ENCODE measurements around the gene TNFSF12. TPM values are rescaled to one million over a fixed set of nuclear protein-coding genes. Genes with fewer than 3 reads are reported as not detected.
A peak's percentile ranks its signal among the peaks of the same experiment; 100 is the strongest.
"Not testable (repeated sequence)": the region's sequence is repeated elsewhere in the genome, so short reads cannot be mapped to it uniquely, and the experiment has no call there.

TNFSF12 gene
- total and polyA plus RNA-seq, 2 donors from 2014 or later = 48.0 to 61.8 TPM

GRCh38 chr17:7592422-7593021, 43.7 kb downstream of the TNFSF12 start:
- Histone ChIP-seq H3K27ac (ENCODE audit: low read depth in 2 of 2, low read length in 2 of 2) (no peak overlapping the region), H3K27me3 (ENCODE audit: control insufficient read depth, insufficient read depth, low read length) (no peaks in the 10 kb centered on the region), H3K4me1 (ENCODE audit: control insufficient read depth in 2 of 3, insufficient read depth in 2 of 3, low read depth in 1 of 3, low read length in 3 of 3) (peaks cover 0 to 7% (median 7%) of the 10 kb centered on the region in 3 donors), H3K4me3 (ENCODE audit: low read length in 3 of 3) (no peak overlapping the region), H3K9ac (ENCODE audit: low read length in 3 of 3) (no peak overlapping the region), H3K9me3 (ENCODE audit: control insufficient read depth in 2 of 3, insufficient read depth in 1 of 3, low read length in 3 of 3) (no peaks in the 10 kb centered on the region), H3K36me3 (ENCODE audit: control insufficient read depth in 2 of 3, insufficient read depth in 3 of 3, low read length in 3 of 3) (peaks cover 17 to 61% (median 42%) of the 10 kb centered on the region in 3 donors)
- DNase-seq (peak in 1 of 5 donors; percentile 55), FAIRE-seq (no peak)
- intact Hi-C loops (cut with DNase I) = no loop called here
- TF ChIP-seq CTCF (IDR thresholded peaks at IDR 0.05; ENCODE audit: borderline replicate concordance, extremely low read depth, insufficient read depth) = no peak

- Histone ChIP-seq H3K9me3 (ENCODE audit: control insufficient read depth in 2 of 3, insufficient read depth in 1 of 3, low read length in 3 of 3) (no peaks in the 10 kb centered on the region), H3K9ac (ENCODE audit: low read length in 3 of 3) (no peak overlapping the region), H3K27ac (ENCODE audit: low read depth in 2 of 2, low read length in 2 of 2) (no peak overlapping the region), H3K36me3 (ENCODE audit: control insufficient read depth in 2 of 3, insufficient read depth in 3 of 3, low read length in 3 of 3) (peaks cover 17 to 57% (median 42%) of the 10 kb centered on the region in 3 donors), H3K4me1 (ENCODE audit: control insufficient read depth in 2 of 3, insufficient read depth in 2 of 3, low read depth in 1 of 3, low read length in 3 of 3) (peaks cover 0 to 7% (median 7%) of the 10 kb centered on the region in 3 donors), H3K4me3 (ENCODE audit: low read length in 3 of 3) (no peak overlapping the region), H3K27me3 (ENCODE audit: control insufficient read depth, insufficient read depth, low read length) (no peaks in the 10 kb centered on the region)
- DNase-seq = peak in 1 of 5 donors; percentile 60
- no peak for TF ChIP-seq CTCF (IDR thresholded peaks at IDR 0.05; ENCODE audit: borderline replicate concordance, extremely low read depth, insufficient read depth)
- intact Hi-C loops (cut with DNase I) = no loop called here
- FAIRE-seq = no peak
Observed at GRCh38 chr17:7593296-7593695, 44.4 kb downstream of the TNFSF12 start.

GRCh38 chr17:7597561-7597960, 48.7 kb downstream of the TNFSF12 start:
- H3K9me3 ChIP-seq (ENCODE audit: control insufficient read depth in 2 of 3, insufficient read depth in 1 of 3, low read length in 3 of 3); H3K27me3 ChIP-seq (ENCODE audit: control insufficient read depth, insufficient read depth, low read length); H3K27ac ChIP-seq (ENCODE audit: low read depth in 2 of 2, low read length in 2 of 2); H3K4me1 ChIP-seq (ENCODE audit: control insufficient read depth in 2 of 3, insufficient read depth in 2 of 3, low read depth in 1 of 3, low read length in 3 of 3); intact Hi-C loops (cut with DNase I); H3K9ac ChIP-seq (ENCODE audit: low read length in 3 of 3); H3K4me3 ChIP-seq (ENCODE audit: low read length in 3 of 3); FAIRE-seq: not testable (repeated sequence)
- H3K36me3 ChIP-seq (ENCODE audit: control insufficient read depth in 2 of 3, insufficient read depth in 3 of 3, low read length in 3 of 3) = peaks cover 21 to 69% (median 41%) of the 10 kb centered on the region in 3 donors
- peak in 1 of 5 donors; percentile 2 for DNase-seq

- H3K4me1 ChIP-seq (ENCODE audit: control insufficient read depth in 2 of 3, insufficient read depth in 2 of 3, low read depth in 1 of 3, low read length in 3 of 3) = peaks cover 0 to under 1% (median 0%) of the 10 kb centered on the region in 3 donors
- H3K4me3 ChIP-seq (ENCODE audit: low read length in 3 of 3) = no peak overlapping the region
- no peak for TF ChIP-seq CTCF (IDR thresholded peaks at IDR 0.05; ENCODE audit: borderline replicate concordance, extremely low read depth, insufficient read depth)
- H3K27ac ChIP-seq (ENCODE audit: low read depth in 2 of 2, low read length in 2 of 2) = no peak overlapping the region
- H3K36me3 ChIP-seq (ENCODE audit: control insufficient read depth in 2 of 3, insufficient read depth in 3 of 3, low read length in 3 of 3) = peaks cover 6 to 29% (median 23%) of the 10 kb centered on the region in 3 donors
- no peak overlapping the region for H3K9ac ChIP-seq (ENCODE audit: low read length in 3 of 3)
- no peak for DNase-seq
- intact Hi-C loops (cut with DNase I) = no loop called here
- no peaks in the 10 kb centered on the region for H3K9me3 ChIP-seq (ENCODE audit: control insufficient read depth in 2 of 3, insufficient read depth in 1 of 3, low read length in 3 of 3)
- no peaks in the 10 kb centered on the region for H3K27me3 ChIP-seq (ENCODE audit: control insufficient read depth, insufficient read depth, low read length)
- FAIRE-seq = no peak
Observed at GRCh38 chr17:7606280-7606679, 57.4 kb downstream of the TNFSF12 start.

Other genes with a start within 250 kb of the TNFSF12 start
Only the 30 nearest of the 32 such genes appear.
- gene NEURL4, start 219.7 kb upstream of the TNFSF12 start, total RNA-seq = 44.7 TPM
- 21.2 TPM for gene NEURL4, start 219.7 kb upstream of the TNFSF12 start, polyA plus RNA-seq (ENCODE audit: insufficient read depth, low read depth, low replicate concordance)
- 26.0 TPM for gene ACAP1, start 212.5 kb upstream of the TNFSF12 start, total RNA-seq
- gene ACAP1, start 212.5 kb upstream of the TNFSF12 start, polyA plus RNA-seq (ENCODE audit: insufficient read depth, low read depth, low replicate concordance) = 9.9 TPM
- gene KCTD11, start 196.9 kb upstream of the TNFSF12 start, total RNA-seq = 14.4 TPM
- 7.2 TPM for gene KCTD11, start 196.9 kb upstream of the TNFSF12 start, polyA plus RNA-seq (ENCODE audit: insufficient read depth, low read depth, low replicate concordance)
- not detected for gene TMEM95, start 193.9 kb upstream of the TNFSF12 start, total RNA-seq
- gene TMEM95, start 193.9 kb upstream of the TNFSF12 start, polyA plus RNA-seq (ENCODE audit: insufficient read depth, low read depth, low replicate concordance) = not detected
- gene TNK1, start 168.0 kb upstream of the TNFSF12 start, total RNA-seq = 9.3 TPM
- gene TNK1, start 168.0 kb upstream of the TNFSF12 start, polyA plus RNA-seq (ENCODE audit: insufficient read depth, low read depth, low replicate concordance) = 7.6 TPM
- 35.0 TPM for gene PLSCR3, start 154.5 kb upstream of the TNFSF12 start, total RNA-seq
- 26.4 TPM for gene PLSCR3, start 154.5 kb upstream of the TNFSF12 start, polyA plus RNA-seq (ENCODE audit: insufficient read depth, low read depth, low replicate concordance)
- gene TMEM256, start 145.0 kb upstream of the TNFSF12 start, total RNA-seq = 55.8 TPM
- 389 TPM for gene TMEM256, start 145.0 kb upstream of the TNFSF12 start, polyA plus RNA-seq (ENCODE audit: insufficient read depth, low read depth, low replicate concordance)
- gene NLGN2, start 141.2 kb upstream of the TNFSF12 start, total RNA-seq = 23.4 TPM
- 7.3 TPM for gene NLGN2, start 141.2 kb upstream of the TNFSF12 start, polyA plus RNA-seq (ENCODE audit: insufficient read depth, low read depth, low replicate concordance)
- not detected for gene SPEM1, start 128.7 kb upstream of the TNFSF12 start, total RNA-seq
- gene SPEM1, start 128.7 kb upstream of the TNFSF12 start, polyA plus RNA-seq (ENCODE audit: insufficient read depth, low read depth, low replicate concordance) = not detected
- not detected for gene SPEM2, start 123.4 kb upstream of the TNFSF12 start, total RNA-seq
- not detected for gene SPEM2, start 123.4 kb upstream of the TNFSF12 start, polyA plus RNA-seq (ENCODE audit: insufficient read depth, low read depth, low replicate concordance)
- gene SPEM3, start 120.2 kb upstream of the TNFSF12 start, total RNA-seq = not detected
- not detected for gene SPEM3, start 120.2 kb upstream of the TNFSF12 start, polyA plus RNA-seq (ENCODE audit: insufficient read depth, low read depth, low replicate concordance)
- 10.0 TPM for gene TMEM102, start 113.6 kb upstream of the TNFSF12 start, total RNA-seq
- 10.0 TPM for gene TMEM102, start 113.6 kb upstream of the TNFSF12 start, polyA plus RNA-seq (ENCODE audit: insufficient read depth, low read depth, low replicate concordance)
- gene FGF11, start 109.5 kb upstream of the TNFSF12 start, total RNA-seq = 1.4 TPM
- gene FGF11, start 109.5 kb upstream of the TNFSF12 start, polyA plus RNA-seq (ENCODE audit: insufficient read depth, low read depth, low replicate concordance) = 7.7 TPM
- 11.9 TPM for gene CHRNB1, start 104.0 kb upstream of the TNFSF12 start, total RNA-seq
- 19.3 TPM for gene CHRNB1, start 104.0 kb upstream of the TNFSF12 start, polyA plus RNA-seq (ENCODE audit: insufficient read depth, low read depth, low replicate concordance)
- gene ZBTB4, start 69.4 kb upstream of the TNFSF12 start, total RNA-seq = 64.8 TPM
- 23.2 TPM for gene ZBTB4, start 69.4 kb upstream of the TNFSF12 start, polyA plus RNA-seq (ENCODE audit: insufficient read depth, low read depth, low replicate concordance)
- gene SLC35G6, start 67.6 kb upstream of the TNFSF12 start, total RNA-seq = not detected
- not detected for gene SLC35G6, start 67.6 kb upstream of the TNFSF12 start, polyA plus RNA-seq (ENCODE audit: insufficient read depth, low read depth, low replicate concordance)
- gene POLR2A, start 64.7 kb upstream of the TNFSF12 start, total RNA-seq = 133 TPM
- gene POLR2A, start 64.7 kb upstream of the TNFSF12 start, polyA plus RNA-seq (ENCODE audit: insufficient read depth, low read depth, low replicate concordance) = 18.6 TPM
- 99.2 TPM for gene TNFSF13, start 9.7 kb downstream of the TNFSF12 start, total RNA-seq
- gene TNFSF13, start 9.7 kb downstream of the TNFSF12 start, polyA plus RNA-seq (ENCODE audit: insufficient read depth, low read depth, low replicate concordance) = 68.6 TPM
- gene SENP3, start 12.9 kb downstream of the TNFSF12 start, total RNA-seq = 43.5 TPM
- 50.3 TPM for gene SENP3, start 12.9 kb downstream of the TNFSF12 start, polyA plus RNA-seq (ENCODE audit: insufficient read depth, low read depth, low replicate concordance)
- gene CD68, start 30.6 kb downstream of the TNFSF12 start, total RNA-seq = 92.6 TPM
- gene CD68, start 30.6 kb downstream of the TNFSF12 start, polyA plus RNA-seq (ENCODE audit: insufficient read depth, low read depth, low replicate concordance) = 38.3 TPM
- 54.2 TPM for gene MPDU1, start 34.8 kb downstream of the TNFSF12 start, total RNA-seq
- gene MPDU1, start 34.8 kb downstream of the TNFSF12 start, polyA plus RNA-seq (ENCODE audit: insufficient read depth, low read depth, low replicate concordance) = 145 TPM
- gene SOX15, start 41.0 kb downstream of the TNFSF12 start, total RNA-seq = 0.88 TPM
- gene SOX15, start 41.0 kb downstream of the TNFSF12 start, polyA plus RNA-seq (ENCODE audit: insufficient read depth, low read depth, low replicate concordance) = 0.80 TPM
- 29.3 TPM for gene FXR2, start 65.8 kb downstream of the TNFSF12 start, total RNA-seq
- 59.2 TPM for gene FXR2, start 65.8 kb downstream of the TNFSF12 start, polyA plus RNA-seq (ENCODE audit: insufficient read depth, low read depth, low replicate concordance)
- 74.7 TPM for gene SAT2, start 78.8 kb downstream of the TNFSF12 start, total RNA-seq
- gene SAT2, start 78.8 kb downstream of the TNFSF12 start, polyA plus RNA-seq (ENCODE audit: insufficient read depth, low read depth, low replicate concordance) = 430 TPM
- gene SHBG, start 81.1 kb downstream of the TNFSF12 start, total RNA-seq = 0.57 TPM
- gene SHBG, start 81.1 kb downstream of the TNFSF12 start, polyA plus RNA-seq (ENCODE audit: insufficient read depth, low read depth, low replicate concordance) = 4.6 TPM
- gene ATP1B2, start 101.9 kb downstream of the TNFSF12 start, total RNA-seq = 7.6 TPM
- gene ATP1B2, start 101.9 kb downstream of the TNFSF12 start, polyA plus RNA-seq (ENCODE audit: insufficient read depth, low read depth, low replicate concordance) = 12.8 TPM
- gene TP53, start 138.4 kb downstream of the TNFSF12 start, total RNA-seq = 66.9 TPM
- gene TP53, start 138.4 kb downstream of the TNFSF12 start, polyA plus RNA-seq (ENCODE audit: insufficient read depth, low read depth, low replicate concordance) = 14.8 TPM
- gene WRAP53, start 139.4 kb downstream of the TNFSF12 start, total RNA-seq = 6.5 TPM
- 10.8 TPM for gene WRAP53, start 139.4 kb downstream of the TNFSF12 start, polyA plus RNA-seq (ENCODE audit: insufficient read depth, low read depth, low replicate concordance)
- gene EFNB3, start 156.1 kb downstream of the TNFSF12 start, total RNA-seq = 3.5 TPM
- 2.3 TPM for gene EFNB3, start 156.1 kb downstream of the TNFSF12 start, polyA plus RNA-seq (ENCODE audit: insufficient read depth, low read depth, low replicate concordance)
- gene DNAH2, start 168.7 kb downstream of the TNFSF12 start, total RNA-seq = 0.66 TPM
- gene DNAH2, start 168.7 kb downstream of the TNFSF12 start, polyA plus RNA-seq (ENCODE audit: insufficient read depth, low read depth, low replicate concordance) = 0.17 TPM